Trophoblast cell (in vitro differentiated cells and primary cell): ENCODE data around the gene NCOA7.
"Not testable (repeated sequence)": the region's sequence is repeated elsewhere in the genome, so short reads cannot be mapped to it uniquely, and the experiment has no call there.

Experiments
- DNase-seq, 2 donors: peaks; one replicate each; pipeline ENCODE4 v3.0.0-alpha.2; 2016
- H2AFZ ChIP-seq: 2 replicates; pipeline ENCODE4 v1.6.1; 2013; ENCODE audit warnings: low read length, moderate library complexity, mild to moderate bottlenecking; ENCODE audit not compliant: insufficient read depth, poor library complexity
- H2AK5ac ChIP-seq: 2 replicates; pipeline ENCODE4 v1.6.1; 2013; ENCODE audit warnings: mild to moderate bottlenecking, low read length
- H2BK120ac ChIP-seq: 2 replicates; pipeline ENCODE4 v1.6.1; 2013; ENCODE audit warnings: low read length, mild to moderate bottlenecking, moderate library complexity; ENCODE audit not compliant: insufficient read depth, poor library complexity
- H2BK12ac ChIP-seq: 2 replicates; pipeline ENCODE4 v1.6.1; 2013; ENCODE audit warnings: mild to moderate bottlenecking, low read length, moderate library complexity
- H2BK5ac ChIP-seq: 2 replicates; pipeline ENCODE4 v1.6.1; 2013; ENCODE audit warnings: low read length, low read depth, moderate library complexity, mild to moderate bottlenecking; ENCODE audit not compliant: poor library complexity
- H3K14ac ChIP-seq: 2 replicates; pipeline ENCODE4 v1.6.1; 2013; ENCODE audit warnings: mild to moderate bottlenecking, low read length
- H3K18ac ChIP-seq: 2 replicates; pipeline ENCODE4 v1.6.1; 2013; ENCODE audit warnings: mild to moderate bottlenecking, low read length
- H3K23ac ChIP-seq: 2 replicates; pipeline ENCODE4 v1.6.1; 2013; ENCODE audit warnings: low read length
- H3K27ac ChIP-seq: 2 replicates; pipeline ENCODE4 v1.5.1; 2013; ENCODE audit warnings: low read depth, mild to moderate bottlenecking, inconsistent platforms, low read length, moderate library complexity
- H3K27me3 ChIP-seq: 2 replicates; pipeline ENCODE4 v1.6.1; 2013; ENCODE audit warnings: inconsistent platforms, mild to moderate bottlenecking, low read length, moderate library complexity; ENCODE audit not compliant: insufficient read depth
- H3K36me3 ChIP-seq, 2 experiments: 1 replicate in 1 of 2; 2 replicates in 1 of 2; pipeline ENCODE4 v1.6.1; 2013; ENCODE audit warnings: low read length in 2 of 2, mild to moderate bottlenecking in 2 of 2, moderate library complexity in 1 of 2; ENCODE audit not compliant: insufficient read depth in 2 of 2, control insufficient read depth in 1 of 2
- H3K4ac ChIP-seq: 2 replicates; pipeline ENCODE4 v1.6.1; 2013; ENCODE audit warnings: low read depth, mild to moderate bottlenecking, low read length, moderate library complexity
- H3K4me1 ChIP-seq, 2 experiments: 1 replicate in 1 of 2; 2 replicates in 1 of 2; pipeline ENCODE4 v1.6.1; 2013; ENCODE audit warnings: low read length in 2 of 2, mild to moderate bottlenecking in 2 of 2, moderate library complexity in 1 of 2; ENCODE audit not compliant: insufficient read depth in 2 of 2, control insufficient read depth in 1 of 2
- H3K4me2 ChIP-seq: 2 replicates; pipeline ENCODE4 v1.6.1; 2013; ENCODE audit warnings: inconsistent platforms, mild to moderate bottlenecking, low read length, moderate library complexity
- H3K4me3 ChIP-seq: 2 replicates; pipeline ENCODE4 v1.5.1; 2013; ENCODE audit warnings: mild to moderate bottlenecking, low read depth, low read length, inconsistent platforms
- H3K79me1 ChIP-seq: one replicate; pipeline ENCODE4 v1.6.1; 2013; ENCODE audit warnings: low read length
- H3K79me2 ChIP-seq: 2 replicates; pipeline ENCODE4 v1.6.1; 2013; ENCODE audit warnings: low read length, mild to moderate bottlenecking; ENCODE audit not compliant: control insufficient read depth, insufficient read depth, poor library complexity
- H3K9ac ChIP-seq: 2 replicates; pipeline ENCODE4 v1.6.1; 2013; ENCODE audit warnings: mild to moderate bottlenecking, low read length
- H3K9me3 ChIP-seq: 2 replicates; pipeline ENCODE4 v1.6.1; 2013; ENCODE audit warnings: low read depth, mild to moderate bottlenecking, control low read depth, inconsistent platforms, low read length; ENCODE audit not compliant: insufficient read depth
- H4K12ac ChIP-seq: 2 replicates; pipeline ENCODE4 v1.6.1; 2013; ENCODE audit warnings: low read depth, mild to moderate bottlenecking, low read length, moderate library complexity
- H4K8ac ChIP-seq: 2 replicates; pipeline ENCODE4 v1.6.1; 2013; ENCODE audit warnings: low read depth, mild to moderate bottlenecking, low read length, moderate library complexity
- H4K91ac ChIP-seq: one replicate; pipeline ENCODE4 v1.6.1; 2013; ENCODE audit warnings: low read depth, mild to moderate bottlenecking, low read length, moderate library complexity
- WGBS: extraction: QIAGEN DNeasy Blood & Tissue Kit; methylation state at CpG from one replicate; pipeline ENCODE4 v1.1.7; 2013; ENCODE audit warnings: missing lambda C conversion rate; ENCODE audit not compliant: insufficient read length, insufficient coverage; ENCODE audit errors: extremely low coverage; 5-methylcytosine and 5-hydroxymethylcytosine counted together

NCOA7 gene

DNA sequence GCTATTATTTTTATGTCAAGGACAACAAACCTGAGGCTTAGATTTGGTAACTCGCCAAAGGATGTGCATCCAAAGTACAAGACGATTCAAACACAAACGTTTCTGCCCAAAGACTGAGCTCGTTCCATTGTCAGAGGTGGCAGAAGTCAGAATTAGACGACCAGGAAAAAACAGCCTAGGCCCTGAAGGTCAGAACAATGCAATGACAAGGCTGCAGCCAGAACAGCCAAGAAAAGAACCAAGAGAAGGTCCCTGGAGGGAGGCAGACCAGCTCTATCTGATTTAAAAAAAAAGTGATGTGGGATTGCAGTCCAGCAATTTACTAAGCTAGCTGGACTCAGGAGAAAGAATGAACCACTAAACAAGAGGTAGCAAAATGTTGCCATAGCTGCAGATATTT is 54.2 kb downstream of the NCOA7 start:
- H3K23ac ChIP-seq: no peak overlapping the region
- H3K79me2 ChIP-seq: no peaks in the 10 kb centered on the region
- no peaks in the 10 kb centered on the region for H3K79me1 ChIP-seq
- H3K4me3 ChIP-seq: no peak overlapping the region
- no peak overlapping the region for H3K14ac ChIP-seq
- no peak overlapping the region for H3K4ac ChIP-seq
- no peak overlapping the region for H3K4me2 ChIP-seq
- H3K27me3 ChIP-seq: no peaks in the 10 kb centered on the region
- H2BK5ac ChIP-seq: no peak overlapping the region
- H4K8ac ChIP-seq: no peak overlapping the region
- no peaks in the 10 kb centered on the region for H3K4me1 ChIP-seq
- no peak overlapping the region for H4K12ac ChIP-seq
- WGBS: no CpG with 5 or more reads among the region's 5 CpGs
- no peak overlapping the region for H2AFZ ChIP-seq
- no peak for DNase-seq
- H3K27ac ChIP-seq: no peak overlapping the region
- H3K36me3 ChIP-seq: no peaks in the 10 kb centered on the region
- no peak overlapping the region for H2AK5ac ChIP-seq
- no peak overlapping the region for H3K18ac ChIP-seq
- no peak overlapping the region for H4K91ac ChIP-seq
- H2BK120ac ChIP-seq: no peak overlapping the region
- no peak overlapping the region for H2BK12ac ChIP-seq
- no peaks in the 10 kb centered on the region for H3K9me3 ChIP-seq
- H3K9ac ChIP-seq: no peak overlapping the region

DNA sequence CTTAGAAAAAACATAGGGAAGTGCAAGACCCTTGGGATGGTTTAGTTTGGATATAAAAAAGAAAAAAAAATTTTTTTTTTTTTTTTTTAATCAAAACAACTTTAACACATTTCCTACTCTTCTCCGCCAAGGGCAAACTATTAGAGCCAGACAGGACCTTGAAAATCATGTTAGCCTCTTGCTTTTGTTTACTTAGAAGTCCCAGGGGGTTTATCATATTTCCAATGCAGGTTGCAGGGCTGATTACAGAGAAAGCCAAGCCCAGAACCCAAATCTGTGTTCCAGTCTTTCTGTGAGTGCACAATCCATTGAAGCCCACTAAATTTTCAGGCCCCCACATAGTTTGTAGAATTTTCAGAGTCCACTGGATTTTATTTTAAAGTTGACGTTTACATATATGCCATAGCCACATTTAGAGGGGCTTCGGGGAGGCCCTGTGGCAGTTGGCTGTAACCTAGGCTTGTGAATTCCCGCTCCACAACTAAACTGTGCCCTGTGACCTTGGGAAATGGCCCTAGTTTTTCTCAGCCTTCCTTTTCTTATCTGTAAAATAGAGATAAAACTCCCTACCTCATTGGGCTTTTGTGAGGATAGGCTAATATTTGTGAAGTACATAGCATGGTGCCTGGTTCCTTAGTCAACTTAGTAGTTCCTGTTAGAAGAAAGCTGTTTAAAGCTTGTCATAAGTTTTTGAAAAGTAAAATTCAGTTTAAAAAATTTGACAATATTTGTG is 55.7 kb downstream of the NCOA7 start:
- Histone ChIP-seq H4K91ac (no peak overlapping the region), H3K18ac (no peak overlapping the region), H3K27ac (no peak overlapping the region), H4K12ac (no peak overlapping the region), H2AFZ (no peak overlapping the region), H3K36me3 (no peaks in the 10 kb centered on the region), H3K4ac (no peak overlapping the region), H3K9me3 (no peaks in the 10 kb centered on the region), H3K14ac (no peak overlapping the region), H2BK5ac (no peak overlapping the region), H3K27me3 (no peaks in the 10 kb centered on the region), H2AK5ac (no peak overlapping the region), H3K79me1 (no peaks in the 10 kb centered on the region), H3K4me2 (no peak overlapping the region), H3K9ac (no peak overlapping the region), H3K4me3 (no peak overlapping the region), H4K8ac (no peak overlapping the region), H2BK12ac (no peak overlapping the region), H3K79me2 (no peaks in the 10 kb centered on the region), H3K23ac (no peak overlapping the region), H2BK120ac (no peak overlapping the region), H3K4me1 (no peaks in the 10 kb centered on the region)
- DNase-seq: no peak
- no CpG with 5 or more reads among the region's 4 CpGs for WGBS

DNA sequence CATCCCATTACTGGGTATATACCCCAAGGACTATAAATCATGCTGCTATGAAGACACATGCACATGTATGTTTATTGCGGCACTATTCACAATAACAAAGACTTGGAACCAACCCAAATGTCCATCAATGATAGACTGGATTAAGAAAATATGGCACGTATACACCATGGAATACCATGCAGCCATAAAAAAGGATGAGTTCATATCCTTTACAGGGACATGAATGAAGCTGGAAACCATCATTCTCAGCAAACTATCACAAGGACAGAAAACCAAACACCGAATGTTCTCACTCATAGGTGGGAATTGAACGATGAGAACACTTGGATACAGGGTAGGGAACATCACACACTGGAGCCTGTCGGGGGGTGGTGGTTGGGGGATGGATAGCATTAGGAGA is 57.5 kb downstream of the NCOA7 start:
- not testable (repeated sequence) for H3K9me3 ChIP-seq, H3K27me3 ChIP-seq, H2BK5ac ChIP-seq, H3K4ac ChIP-seq, H3K14ac ChIP-seq, H3K36me3 ChIP-seq, H2BK120ac ChIP-seq, H3K4me2 ChIP-seq, H3K18ac ChIP-seq, H2AK5ac ChIP-seq, H3K9ac ChIP-seq, H3K79me1 ChIP-seq, H4K12ac ChIP-seq, H4K8ac ChIP-seq, H2AFZ ChIP-seq, H3K27ac ChIP-seq, H3K4me3 ChIP-seq, H4K91ac ChIP-seq, DNase-seq, H2BK12ac ChIP-seq, H3K79me2 ChIP-seq, H3K23ac ChIP-seq, H3K4me1 ChIP-seq
- no CpG with 5 or more reads among the region's 5 CpGs for WGBS

DNA sequence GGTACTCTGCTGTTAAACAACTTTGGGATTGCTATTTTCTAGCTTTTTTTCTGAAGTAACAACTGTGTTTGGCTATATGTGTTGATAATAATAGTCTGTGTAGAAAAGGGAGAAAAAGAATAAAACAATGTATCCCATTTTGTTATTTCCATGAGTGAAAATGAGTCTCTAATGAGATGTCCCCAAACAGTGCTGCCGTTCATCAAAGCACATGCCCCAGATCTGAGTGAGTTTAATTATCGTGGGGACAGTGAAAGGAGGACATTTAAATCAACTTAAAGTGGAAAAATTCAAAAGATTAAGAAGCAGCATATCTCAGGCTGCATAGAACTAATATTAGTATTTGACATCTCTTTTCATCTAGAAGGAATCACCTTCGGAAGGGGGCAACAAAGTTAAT is 59.6 kb downstream of the NCOA7 start:
- H3K79me1 ChIP-seq: no peaks in the 10 kb centered on the region
- H3K27ac ChIP-seq: no peak overlapping the region
- no peak for DNase-seq
- no peak overlapping the region for H4K8ac ChIP-seq
- H2AK5ac ChIP-seq: no peak overlapping the region
- H3K4me2 ChIP-seq: no peak overlapping the region
- H3K9me3 ChIP-seq: no peaks in the 10 kb centered on the region
- H3K18ac ChIP-seq: no peak overlapping the region
- H2BK12ac ChIP-seq: no peak overlapping the region
- WGBS: no CpG with 5 or more reads among the region's 3 CpGs
- H3K4me1 ChIP-seq: no peaks in the 10 kb centered on the region
- no peaks in the 10 kb centered on the region for H3K27me3 ChIP-seq
- no peak overlapping the region for H3K14ac ChIP-seq
- no peak overlapping the region for H2BK5ac ChIP-seq
- no peak overlapping the region for H2AFZ ChIP-seq
- no peak overlapping the region for H4K91ac ChIP-seq
- no peak overlapping the region for H3K4ac ChIP-seq
- H3K36me3 ChIP-seq: no peaks in the 10 kb centered on the region
- no peak overlapping the region for H2BK120ac ChIP-seq
- H3K9ac ChIP-seq: no peak overlapping the region
- no peak overlapping the region for H3K23ac ChIP-seq
- H3K79me2 ChIP-seq: no peaks in the 10 kb centered on the region
- no peak overlapping the region for H4K12ac ChIP-seq
- H3K4me3 ChIP-seq: no peak overlapping the region
